Measurements from ENCODE around the gene MACROD2.
"Not testable (repeated sequence)": the region's sequence is repeated elsewhere in the genome, so short reads cannot be mapped to it uniquely, and the experiment has no call there.

Gene MACROD2

GRCh38 chr20:15520930-15521524, 1525.7 kb downstream of the MACROD2 start:
- Histone ChIP-seq H2AFZ (no peak overlapping the region), H3K9me3 (ENCODE audit: control insufficient read depth, low read length) (no peaks in the 10 kb centered on the region), H3K27me3 (ENCODE audit: control insufficient read depth, insufficient read depth, low read length) (no peaks in the 10 kb centered on the region), H3K36me3 (ENCODE audit: control insufficient read depth, insufficient read depth, low read length) (no peaks in the 10 kb centered on the region), H3K79me2 (no peaks in the 10 kb centered on the region), H3K4me1 (no peaks in the 10 kb centered on the region), H3K27ac (no peak overlapping the region), H3K4me3 (ENCODE audit: low read depth, low read length) (no peak overlapping the region), H3K9ac (no peak overlapping the region), H3K4me2 (ENCODE audit: low read length) (no peak overlapping the region)
- TF ChIP-seq CTCF (IDR thresholded peaks at IDR 0.05): no peak

GRCh38 chr20:15523400-15523799, 1528.1 kb downstream of the MACROD2 start:
- no peak overlapping the region for H3K9ac ChIP-seq
- no peak overlapping the region for H3K4me2 ChIP-seq (ENCODE audit: low read length)
- H3K27ac ChIP-seq: no peak overlapping the region
- H3K9me3 ChIP-seq (ENCODE audit: control insufficient read depth, low read length): no peaks in the 10 kb centered on the region
- H3K27me3 ChIP-seq (ENCODE audit: control insufficient read depth, insufficient read depth, low read length): no peaks in the 10 kb centered on the region
- H3K79me2 ChIP-seq: no peaks in the 10 kb centered on the region
- H3K4me3 ChIP-seq (ENCODE audit: low read depth, low read length): no peak overlapping the region
- no peaks in the 10 kb centered on the region for H3K4me1 ChIP-seq
- no peaks in the 10 kb centered on the region for H3K36me3 ChIP-seq (ENCODE audit: control insufficient read depth, insufficient read depth, low read length)
- no peak overlapping the region for H2AFZ ChIP-seq
- TF ChIP-seq CTCF (IDR thresholded peaks at IDR 0.05): no peak

GRCh38 chr20:15528391-15529111, 1533.2 kb downstream of the MACROD2 start:
- no peaks in the 10 kb centered on the region for H3K27me3 ChIP-seq (ENCODE audit: control insufficient read depth, insufficient read depth, low read length)
- H3K79me2 ChIP-seq: no peaks in the 10 kb centered on the region
- no peak overlapping the region for H3K4me3 ChIP-seq (ENCODE audit: low read depth, low read length)
- no peak overlapping the region for H3K4me2 ChIP-seq (ENCODE audit: low read length)
- no peaks in the 10 kb centered on the region for H3K9me3 ChIP-seq (ENCODE audit: control insufficient read depth, low read length)
- no peak overlapping the region for H3K27ac ChIP-seq
- no peak overlapping the region for H2AFZ ChIP-seq
- H3K36me3 ChIP-seq (ENCODE audit: control insufficient read depth, insufficient read depth, low read length): no peaks in the 10 kb centered on the region
- no peaks in the 10 kb centered on the region for H3K4me1 ChIP-seq
- no peak for TF ChIP-seq CTCF (IDR thresholded peaks at IDR 0.05)
- H3K9ac ChIP-seq: no peak overlapping the region

- Histone ChIP-seq H3K36me3 (ENCODE audit: control insufficient read depth, insufficient read depth, low read length) (no peaks in the 10 kb centered on the region), H3K9me3 (ENCODE audit: control insufficient read depth, low read length) (no peaks in the 10 kb centered on the region), H3K27me3 (ENCODE audit: control insufficient read depth, insufficient read depth, low read length) (no peaks in the 10 kb centered on the region), H2AFZ (no peak overlapping the region), H3K4me1 (no peaks in the 10 kb centered on the region), H3K79me2 (no peaks in the 10 kb centered on the region), H3K4me2 (ENCODE audit: low read length) (no peak overlapping the region), H3K4me3 (ENCODE audit: low read depth, low read length) (no peak overlapping the region), H3K27ac (no peak overlapping the region), H3K9ac (no peak overlapping the region)
- TF ChIP-seq CTCF (IDR thresholded peaks at IDR 0.05): no peak
These were observed 1540.5 kb downstream of the MACROD2 start for GRCh38 chr20:15535863-15536262.

- H3K9me3 ChIP-seq (ENCODE audit: control insufficient read depth, low read length); H3K36me3 ChIP-seq (ENCODE audit: control insufficient read depth, insufficient read depth, low read length); H3K27me3 ChIP-seq (ENCODE audit: control insufficient read depth, insufficient read depth, low read length); H3K79me2 ChIP-seq; H3K9ac ChIP-seq; H3K27ac ChIP-seq; H3K4me2 ChIP-seq (ENCODE audit: low read length); H3K4me1 ChIP-seq; H2AFZ ChIP-seq; H3K4me3 ChIP-seq (ENCODE audit: low read depth, low read length): not testable (repeated sequence)
These were observed 1541.9 kb downstream of the MACROD2 start for GRCh38 chr20:15537200-15537599.

Measured in parathyroid adenoma (tissue), 2 donors.